HFF-Myc (cell line): ENCODE data around the gene PTMS.
A peak's percentile ranks its signal among the peaks of the same experiment; 100 is the strongest.

Experiments used
- DNase-seq: peaks from one replicate; pipeline ENCODE4 v3.0.0-alpha.2; 2011; ENCODE audit warnings: low read depth; ENCODE audit errors: extremely low read depth
- H3K4me3 ChIP-seq: replicated peaks from 2 replicates; pipeline ENCODE4 v1.5.1; 2011; ENCODE audit warnings: low read depth, mild to moderate bottlenecking, control low read depth, low read length
- CTCF ChIP-seq: IDR thresholded peaks from 2 replicates; pipeline ENCODE4 v1.5.1; 2012; ENCODE audit warnings: mild to moderate bottlenecking, low read depth, low read length, control low read depth; ENCODE audit errors: missing control alignments

PTMS gene

GRCh38 chr12:6763380-6763779, 2.8 kb upstream of the PTMS start:
- DNase-seq = no peak
- TF ChIP-seq CTCF = no peak
- peak overlapping the region; percentile 23 for H3K4me3 ChIP-seq

- no peak for TF ChIP-seq CTCF
- peak; percentile 99 for DNase-seq
- peak overlapping the region; percentile 23 for H3K4me3 ChIP-seq
Measured at GRCh38 chr12:6764011-6764828, 1.9 kb upstream of the PTMS start.

GRCh38 chr12:6765048-6765633, 1.0 kb upstream of the PTMS start:
- H3K4me3 ChIP-seq = peak overlapping the region; percentile 93
- no peak for DNase-seq
- TF ChIP-seq CTCF = no peak

GRCh38 chr12:6766651-6767349, 637 bp downstream of the PTMS start:
- no peak for DNase-seq
- H3K4me3 ChIP-seq = peak overlapping the region; percentile 93
- peak; percentile 45 for TF ChIP-seq CTCF

- no peak for TF ChIP-seq CTCF
- H3K4me3 ChIP-seq = peak overlapping the region; percentile 93
- DNase-seq = no peak
Measured at GRCh38 chr12:6767353-6768319, 1.5 kb downstream of the PTMS start.

GRCh38 chr12:6768437-6768914, 2.3 kb downstream of the PTMS start:
- no peak for TF ChIP-seq CTCF
- H3K4me3 ChIP-seq = peak overlapping the region; percentile 93
- DNase-seq = no peak
